Stimulated activated CD4-positive, alpha-beta T cell treated with anti-CD3 and anti-CD28 coated beads, Interleukin-15, amount 100 ng/mL, for 48 hours (primary cell): ENCODE measurements around the gene ACOXL.

Experiments
- DNase-seq, 2 donors: peaks; one replicate each; pipeline ENCODE4 v3.0.0-alpha.2; 2020; ENCODE audit warnings: low read depth in 2 of 2

Gene ACOXL

GRCh38 chr2:110977403-110977802 lies 245.0 kb downstream of the ACOXL start:
- DNase-seq, result no peak

GRCh38 chr2:110978148-110978547 lies 245.8 kb downstream of the ACOXL start:
- DNase-seq, result no peak

GRCh38 chr2:110978756-110979470 lies 246.5 kb downstream of the ACOXL start:
- no peak for DNase-seq

GRCh38 chr2:110979471-110980338 lies 247.3 kb downstream of the ACOXL start:
- no peak for DNase-seq

- no peak for DNase-seq
These were observed 248.1 kb downstream of the ACOXL start for GRCh38 chr2:110980339-110981062.

GRCh38 chr2:110983133-110983532 lies 250.8 kb downstream of the ACOXL start:
- DNase-seq, result no peak

GRCh38 chr2:110984694-110985490 lies 252.5 kb downstream of the ACOXL start:
- DNase-seq, result no peak

GRCh38 chr2:110990440-110990839 lies 258.1 kb downstream of the ACOXL start:
- DNase-seq, result no peak

GRCh38 chr2:110991911-110992310 lies 259.5 kb downstream of the ACOXL start:
- no peak for DNase-seq

- DNase-seq, result no peak
These were observed 260.5 kb downstream of the ACOXL start for GRCh38 chr2:110992886-110993285.

GRCh38 chr2:110993557-110994231 lies 261.3 kb downstream of the ACOXL start:
- no peak for DNase-seq

- DNase-seq, result no peak
These were observed 262.0 kb downstream of the ACOXL start for GRCh38 chr2:110994250-110994961.

- DNase-seq, result no peak
These were observed 263.5 kb downstream of the ACOXL start for GRCh38 chr2:110995911-110996310.

- no peak for DNase-seq
These were observed 265.1 kb downstream of the ACOXL start for GRCh38 chr2:110997331-110998045.

GRCh38 chr2:110998311-110998710 lies 265.9 kb downstream of the ACOXL start:
- DNase-seq, result no peak

GRCh38 chr2:110999626-111000025 lies 267.3 kb downstream of the ACOXL start:
- DNase-seq, result no peak

GRCh38 chr2:111005307-111005706 lies 272.9 kb downstream of the ACOXL start:
- DNase-seq, result no peak

- no peak for DNase-seq
These were observed 273.4 kb downstream of the ACOXL start for GRCh38 chr2:111005821-111006220.
